ENCODE measurements around the gene DEFB118. TPM values are rescaled to one million over a fixed set of nuclear protein-coding genes. Genes with fewer than 3 reads are reported as not detected.
"Not testable (repeated sequence)": the region's sequence is repeated elsewhere in the genome, so short reads cannot be mapped to it uniquely, and the experiment has no call there.

Gene DEFB118, protein sequence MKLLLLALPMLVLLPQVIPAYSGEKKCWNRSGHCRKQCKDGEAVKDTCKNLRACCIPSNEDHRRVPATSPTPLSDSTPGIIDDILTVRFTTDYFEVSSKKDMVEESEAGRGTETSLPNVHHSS
- polyA plus RNA-seq (ENCODE audit: insufficient read length in 3 of 3) = not detected
- long read RNA-seq, donor 1 = 0 reads
- long read RNA-seq, donor 2 = 0 reads
- long read RNA-seq, donor 3 = 0 reads
- long read RNA-seq, donor 4 = 0 reads
- long read RNA-seq, donor 5 = 0 reads
- long read RNA-seq, donor 6 = 0 reads
- long read RNA-seq, donor 7 = 0 reads
- long read RNA-seq, donor 8 = 0 reads
- long read RNA-seq, donor 9 = 0 reads
- long read RNA-seq, donor 10 = 0 reads
- long read RNA-seq, donor 11 = 0 reads
- long read RNA-seq, donor 12 = 0 reads
- long read RNA-seq, donor 13 = 0 reads
- long read RNA-seq, donor 14 = 0 reads
- long read RNA-seq, donor 15 = 0 reads
- long read RNA-seq, donor 16 = 0 reads

- DNase-seq = no peak
These were observed at the start of gene DEFB118 for GRCh38 chr20:31368301-31368700. DEFB118 (plus strand) TSS chr20:31368601; CDS start chr20:31368651, 50 bp downstream.

GRCh38 chr20:31322504-31322903, 45.9 kb upstream of the DEFB118 start:
- DNase-seq = no peak

- no peak for DNase-seq
These were observed 37.5 kb upstream of the DEFB118 start for GRCh38 chr20:31330893-31331292.

GRCh38 chr20:31341470-31341869, 26.9 kb upstream of the DEFB118 start:
- no peak for DNase-seq

DNA sequence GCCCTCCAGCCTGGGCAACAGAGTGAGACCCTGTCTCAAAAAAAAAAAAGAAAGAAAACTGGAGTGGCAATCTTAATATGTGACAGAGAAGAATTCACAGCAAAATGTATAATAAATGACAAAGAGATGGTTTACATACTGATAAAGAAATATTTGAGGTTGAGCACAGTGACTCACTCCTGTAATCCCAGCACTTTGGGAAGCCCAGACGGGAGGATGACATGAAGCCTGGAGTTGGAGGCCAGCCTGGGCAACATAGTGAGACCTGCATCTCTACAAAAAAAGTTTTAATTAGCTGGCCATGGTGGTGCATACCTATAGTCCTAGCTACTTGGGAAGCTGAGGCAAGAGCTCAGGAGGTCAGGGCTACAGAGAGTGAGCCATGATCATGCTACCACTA, 12.4 kb upstream of the DEFB118 start:
- no peak for DNase-seq

DNA sequence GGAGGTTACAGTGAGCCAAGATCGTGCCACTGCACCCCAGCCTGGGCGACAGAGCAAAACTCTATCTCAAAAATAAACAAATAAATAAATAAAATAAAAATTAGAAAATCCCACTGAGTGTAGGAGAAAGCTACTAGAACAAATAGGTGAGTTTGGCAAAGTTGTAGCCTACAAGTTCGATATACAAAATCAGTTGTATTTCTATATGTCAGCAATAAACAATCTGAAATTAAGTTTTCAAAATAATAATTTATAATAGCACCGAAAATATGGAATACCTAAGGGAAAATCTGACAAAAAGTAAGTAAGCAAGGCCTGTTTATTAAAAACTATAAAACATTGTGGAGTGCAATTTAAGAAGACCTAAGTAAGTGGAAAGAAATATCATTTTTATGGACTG, 5.1 kb upstream of the DEFB118 start:
- no peak for DNase-seq

GRCh38 chr20:31364272-31364671, 4.1 kb upstream of the DEFB118 start:
- not testable (repeated sequence) for DNase-seq

GRCh38 chr20:31374346-31374745, 5.9 kb downstream of the DEFB118 start:
- DNase-seq = no peak

DNA sequence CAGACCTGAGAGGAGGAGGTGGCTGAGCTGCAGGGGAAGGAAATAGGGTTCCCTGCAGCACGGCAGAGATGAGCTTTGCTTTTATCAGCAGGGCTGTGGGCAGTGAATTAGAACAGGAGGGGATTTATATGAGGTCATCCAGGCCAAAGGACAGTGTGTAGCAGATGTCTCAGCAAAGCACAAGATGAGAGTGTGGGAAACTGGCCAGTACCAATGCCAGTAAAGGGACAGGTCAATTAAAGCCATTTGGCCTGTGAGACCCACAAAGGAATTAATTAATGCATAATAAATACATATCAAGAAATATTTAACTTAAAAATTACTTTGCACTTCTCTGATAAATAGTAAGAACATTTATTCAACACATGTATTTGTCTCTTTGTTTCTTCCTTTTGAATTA, 22.1 kb downstream of the DEFB118 start, which contains the start of gene DEFB119:
Gene DEFB119, minus strand, starts transcription at position 101 of the 400 bp plus-strand sequence. CDS start 107 bp downstream, outside the sequence.
- DNase-seq = no peak

GRCh38 chr20:31392836-31393235, 24.4 kb downstream of the DEFB118 start:
- DNase-seq = no peak

DNA sequence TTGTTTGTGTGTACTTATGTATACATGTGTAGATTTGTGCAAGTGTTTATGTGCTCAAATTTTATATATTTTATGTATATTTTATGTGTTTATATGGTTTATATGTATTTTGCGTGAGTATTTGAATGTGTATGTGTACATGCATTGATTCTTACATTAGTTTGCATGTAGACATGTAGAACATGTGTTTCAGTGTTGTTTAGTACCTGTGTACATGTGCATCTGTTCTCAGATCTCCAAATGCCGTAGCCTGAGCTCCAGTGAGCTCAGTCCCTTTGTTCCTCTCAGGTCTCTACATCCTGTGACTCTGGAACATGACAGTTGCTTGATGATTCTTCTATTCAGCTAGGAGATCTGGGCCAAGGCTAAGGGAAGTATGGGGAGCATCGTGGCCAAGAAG, 26.5 kb downstream of the DEFB118 start:
- DNase-seq = no peak

DNA sequence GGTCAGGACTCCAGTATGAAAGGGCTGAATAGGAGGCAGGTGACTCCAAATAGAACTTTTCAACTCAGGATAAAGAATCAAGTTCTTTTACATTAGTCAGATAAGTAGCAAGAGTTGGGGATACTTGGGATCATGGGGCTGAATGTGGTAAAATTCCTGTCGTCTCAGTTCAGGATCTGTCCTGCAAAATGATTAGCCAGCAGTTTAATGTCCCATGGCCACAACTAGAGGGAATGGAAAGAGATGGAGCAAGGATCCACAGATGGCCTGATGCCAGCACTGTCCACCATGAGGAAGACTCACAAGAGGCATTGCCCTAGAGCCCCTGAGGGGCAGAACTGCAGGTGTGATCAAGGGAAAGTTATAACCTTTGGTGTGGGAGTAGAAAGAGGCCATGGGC, 35.5 kb downstream of the DEFB118 start:
- DNase-seq = no peak

- DNase-seq = no peak
These were observed 37.7 kb downstream of the DEFB118 start, which contains the start of gene DEFB121 for GRCh38 chr20:31406115-31406514. DEFB121 (minus strand) TSS chr20:31406215; CDS start chr20:31406152, 63 bp downstream.

- no peak for DNase-seq
These were observed 41.6 kb downstream of the DEFB118 start for GRCh38 chr20:31410011-31410410.

DNA sequence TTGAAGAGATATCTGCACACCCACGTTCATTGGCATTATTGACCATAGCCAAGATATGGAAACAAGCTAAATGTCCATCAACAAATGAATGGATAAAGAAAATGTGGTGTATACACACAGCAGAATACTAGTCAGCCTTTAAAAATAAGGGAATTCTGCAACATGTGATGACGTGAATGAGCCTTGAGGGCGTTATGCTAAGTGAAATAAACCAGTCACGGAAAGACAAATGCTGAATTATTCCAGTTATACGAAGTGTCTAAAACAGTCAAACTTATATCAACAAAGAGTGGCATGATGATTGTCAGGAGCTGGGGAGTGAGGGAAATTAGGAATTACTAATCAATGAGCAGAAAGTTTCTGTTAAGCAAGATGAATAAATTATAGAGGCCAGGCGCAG, 46.0 kb downstream of the DEFB118 start:
- DNase-seq = no peak

DNA sequence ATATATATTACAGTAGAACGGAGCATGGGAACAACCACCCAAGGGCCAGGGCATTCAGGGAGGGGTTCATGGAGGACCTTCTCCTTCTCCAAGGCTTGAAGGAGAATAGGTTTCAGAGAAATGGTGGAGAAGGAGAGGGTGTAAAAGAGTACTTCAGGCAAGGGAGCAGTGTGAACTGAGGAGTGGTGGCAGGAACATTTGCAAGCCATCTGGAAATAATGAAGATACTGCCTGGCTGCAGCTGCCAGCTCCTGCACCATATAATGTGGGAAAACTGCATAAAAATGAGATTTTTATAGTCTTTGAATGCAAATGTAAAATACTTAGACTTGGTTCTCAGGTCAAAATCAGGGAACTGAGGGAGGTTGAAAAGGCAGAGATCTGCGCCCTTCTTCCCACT, 47.3 kb downstream of the DEFB118 start:
- no peak for DNase-seq

DNA sequence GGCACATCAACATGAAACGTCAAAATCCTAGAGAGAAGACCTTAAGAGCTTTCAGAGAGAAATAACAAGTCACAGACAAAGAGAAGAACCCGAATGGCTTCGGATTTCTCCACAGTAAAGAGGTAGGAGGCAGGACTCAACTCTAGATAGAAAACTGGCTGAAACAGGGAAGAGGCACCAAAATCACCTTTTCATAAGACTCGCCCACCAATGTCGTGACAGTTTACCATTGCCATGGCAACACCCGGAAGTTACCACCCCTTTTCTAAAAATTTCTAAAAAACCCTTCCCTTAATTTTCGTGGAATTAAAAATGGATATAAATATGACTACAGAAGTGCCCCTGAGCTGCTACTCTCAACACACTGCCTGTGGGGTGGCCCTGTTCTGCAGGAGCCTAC, 49.9 kb downstream of the DEFB118 start:
- DNase-seq = no peak

Other genes with a start within 250 kb of the DEFB118 start
- not detected for gene DEFB115, start 110.9 kb upstream of the DEFB118 start, polyA plus RNA-seq (ENCODE audit: insufficient read length in 3 of 3)
- gene DEFB116, start 60.0 kb upstream of the DEFB118 start, polyA plus RNA-seq (ENCODE audit: insufficient read length in 3 of 3) = not detected
- gene DEFB119, start 22.0 kb downstream of the DEFB118 start, polyA plus RNA-seq (ENCODE audit: insufficient read length in 3 of 3) = not detected
- not detected for gene DEFB121, start 37.6 kb downstream of the DEFB118 start, polyA plus RNA-seq (ENCODE audit: insufficient read length in 3 of 3)
- not detected for gene DEFB123, start 72.0 kb downstream of the DEFB118 start, polyA plus RNA-seq (ENCODE audit: insufficient read length in 3 of 3)
- under 1 TPM in 1 of 3 donors, not detected in 2; 0.70 TPM for gene DEFB124, start 106.5 kb downstream of the DEFB118 start, polyA plus RNA-seq (ENCODE audit: insufficient read length in 3 of 3)
- gene REM1, start 106.7 kb downstream of the DEFB118 start, polyA plus RNA-seq (ENCODE audit: insufficient read length in 3 of 3) = under 1 TPM; 0.34 to 0.49 (median 0.44) TPM
- 100 to 1,000 TPM; 139 to 152 (median 151) TPM for gene HM13, start 145.8 kb downstream of the DEFB118 start, polyA plus RNA-seq (ENCODE audit: insufficient read length in 3 of 3)
- gene ID1, start 236.7 kb downstream of the DEFB118 start, polyA plus RNA-seq (ENCODE audit: insufficient read length in 3 of 3) = 100 to 1,000 TPM; 207 to 230 (median 226) TPM